KOPT-K1 (cell line): ENCODE data around the gene EPHA7.

Experiments
- H3K27ac ChIP-seq: fragments of 200-600 bp; sonication (generic); 2 replicates; pipeline ENCODE4 v1.5.1; 2016; ENCODE audit warnings: antibody characterized with exemption, mild to moderate bottlenecking, low read depth, low read length; ENCODE audit not compliant: poor library complexity, severe bottlenecking
- H3K36me3 ChIP-seq: fragments of 200-600 bp; sonication (generic); 2 replicates; pipeline ENCODE4 v1.5.1; 2017; ENCODE audit warnings: antibody characterized with exemption, mild to moderate bottlenecking, low read length, moderate library complexity; ENCODE audit not compliant: insufficient read depth
- H3K9me3 ChIP-seq: fragments of 200-600 bp; sonication (generic); 2 replicates; pipeline ENCODE4 v1.5.1; 2017; ENCODE audit warnings: antibody characterized with exemption, low read length, mild to moderate bottlenecking; ENCODE audit not compliant: insufficient read depth, poor library complexity, severe bottlenecking

Gene EPHA7

DNA sequence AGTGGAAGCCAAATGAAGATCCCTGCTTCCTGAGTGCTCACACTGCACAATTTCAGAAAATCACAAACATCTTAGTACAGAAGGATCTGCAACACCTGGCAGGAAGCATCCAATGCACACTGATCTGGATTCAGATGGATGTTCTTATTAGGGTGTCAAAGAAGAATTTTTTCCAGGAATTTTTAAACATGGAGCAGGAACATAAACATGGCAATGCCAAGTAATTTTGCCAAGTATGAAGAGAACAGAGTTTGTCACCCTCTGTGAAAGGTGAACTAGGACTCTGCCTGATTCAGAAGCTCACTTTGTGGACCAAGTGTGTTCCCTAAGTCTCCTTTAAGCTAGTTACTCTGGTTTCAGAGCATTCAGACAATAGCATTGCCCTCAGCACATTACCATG is 208.5 kb downstream of the EPHA7 start:
- H3K36me3 ChIP-seq, result no peaks in the 10 kb centered on the region
- no peak overlapping the region for H3K27ac ChIP-seq
- H3K9me3 ChIP-seq, result no peaks in the 10 kb centered on the region

DNA sequence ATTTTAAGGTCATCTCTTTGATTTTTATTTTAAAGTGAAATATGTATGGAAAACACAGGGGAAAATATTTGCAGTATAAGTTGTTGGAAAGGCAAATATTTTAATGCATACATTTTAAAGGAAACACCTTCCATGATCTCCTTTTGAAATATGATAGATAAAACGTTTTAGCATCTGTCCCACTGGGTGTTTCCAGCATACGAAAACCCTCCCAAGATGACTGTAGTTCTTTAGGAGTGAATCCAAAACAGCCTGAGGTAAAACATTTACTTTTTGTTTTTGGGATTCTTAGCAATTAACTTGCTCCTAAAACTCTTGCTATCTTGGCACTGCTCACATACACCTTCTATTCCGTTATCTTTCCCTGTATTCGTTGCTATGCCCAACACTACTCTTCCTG is 210.0 kb downstream of the EPHA7 start:
- Histone ChIP-seq H3K9me3 (no peaks in the 10 kb centered on the region), H3K36me3 (no peaks in the 10 kb centered on the region), H3K27ac (no peak overlapping the region)

DNA sequence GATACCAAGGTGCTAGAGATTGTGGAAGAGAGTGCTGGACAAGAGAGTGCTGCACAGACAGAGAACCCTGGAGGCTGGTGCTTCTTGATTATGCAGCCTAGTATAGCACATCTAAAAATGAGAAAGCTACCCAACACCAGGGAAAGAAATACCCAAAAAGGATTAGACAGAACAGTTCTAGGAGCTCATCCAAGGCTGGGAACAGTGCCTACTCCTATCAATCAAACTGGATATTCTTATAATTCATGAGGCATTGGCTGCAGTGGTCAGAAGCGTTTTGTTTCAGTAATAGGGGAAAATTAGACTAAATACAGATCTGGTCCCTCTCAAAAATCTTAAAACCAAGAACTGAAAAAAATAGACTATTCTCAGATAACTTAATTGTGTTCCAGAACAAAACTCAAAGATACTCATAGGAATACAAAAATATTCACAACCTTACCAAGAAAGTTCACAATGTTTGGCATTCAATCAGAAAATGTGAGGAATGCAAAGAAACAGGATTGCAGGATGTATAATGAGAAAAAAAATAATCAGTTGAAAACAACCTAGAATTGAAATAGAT is 222.9 kb downstream of the EPHA7 start:
- Histone ChIP-seq H3K27ac (no peak overlapping the region), H3K36me3 (no peaks in the 10 kb centered on the region), H3K9me3 (no peaks in the 10 kb centered on the region)

DNA sequence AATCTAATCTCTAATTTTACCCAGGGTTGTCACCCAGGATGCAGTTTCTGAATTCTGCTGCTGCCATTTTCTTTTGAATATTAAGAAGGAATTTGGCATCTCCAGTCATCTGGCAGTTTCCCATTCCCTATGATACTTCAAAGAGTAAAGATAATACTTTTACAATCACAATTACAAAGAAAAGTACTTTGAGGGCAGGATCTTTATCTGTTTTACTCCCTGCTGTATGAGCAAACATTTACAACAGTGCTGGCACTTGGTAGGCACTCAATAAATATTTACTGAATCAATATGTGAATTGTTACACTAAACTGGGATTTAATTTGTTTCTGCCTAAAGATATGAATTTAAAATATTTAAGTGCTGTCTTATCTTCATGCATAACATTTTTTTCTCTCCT is 224.9 kb downstream of the EPHA7 start:
- no peaks in the 10 kb centered on the region for H3K9me3 ChIP-seq
- no peak overlapping the region for H3K27ac ChIP-seq
- no peaks in the 10 kb centered on the region for H3K36me3 ChIP-seq

DNA sequence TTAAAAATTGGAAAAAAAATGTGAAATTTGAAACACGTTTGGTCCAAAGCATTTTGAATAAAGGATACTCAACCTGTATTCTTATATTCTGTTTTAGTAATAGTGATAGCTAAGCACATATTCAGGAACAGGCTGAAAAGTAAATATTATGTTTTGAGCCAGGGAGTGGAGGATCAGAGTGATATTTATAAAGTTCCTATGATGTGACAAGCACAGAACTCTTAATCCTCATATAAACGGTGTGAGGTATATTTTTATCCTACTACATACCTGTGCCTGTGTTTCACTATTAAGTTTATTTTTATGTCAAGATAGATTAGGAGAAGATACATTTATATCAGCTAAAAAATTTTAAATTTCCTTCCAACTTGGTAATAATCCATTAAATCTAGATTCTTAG is 225.5 kb downstream of the EPHA7 start:
- no peaks in the 10 kb centered on the region for H3K9me3 ChIP-seq
- H3K27ac ChIP-seq, result no peak overlapping the region
- no peaks in the 10 kb centered on the region for H3K36me3 ChIP-seq
